ENCODE data around the gene LOX. TPM values are rescaled to one million over a fixed set of nuclear protein-coding genes. Genes with fewer than 3 reads are reported as not detected.

Gene LOX
- total RNA-seq, 1 experiment from 2014 or later = 0.12 TPM

DNA sequence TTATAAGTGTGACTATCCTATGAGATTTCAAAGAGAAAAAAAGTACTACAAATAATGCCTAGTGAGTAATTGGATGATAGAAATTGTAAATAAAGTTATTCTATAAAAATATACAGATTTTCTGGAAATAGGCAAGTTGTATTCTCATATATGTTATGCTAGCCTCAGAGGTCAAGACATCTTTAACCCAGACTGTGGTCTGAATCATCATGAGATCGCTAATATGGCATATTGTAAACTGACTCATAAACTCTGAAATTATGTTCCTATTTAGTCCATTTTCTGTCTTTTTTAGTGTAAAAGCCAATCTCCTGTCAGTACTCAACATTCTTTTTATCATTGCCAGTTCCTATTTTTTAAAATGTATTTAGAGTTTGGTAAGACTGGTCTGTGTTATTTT, 14.2 kb downstream of the LOX start:
- no peak overlapping the region for H3K27ac ChIP-seq (ENCODE audit: low read depth, low read length)
- H3K9me2 ChIP-seq (ENCODE audit: insufficient read depth) = no peaks in the 10 kb centered on the region
- ChIA-PET RAD21 (ENCODE audit: low non-redundant PET in 1 of 2, low total read pairs in 2 of 2, uncharacterized antibody in 2 of 2, unreplicated experiment in 2 of 2) (no interaction called here), POLR2A (no interaction called here), CTCF (no interaction called here)
- no peaks in the 10 kb centered on the region for H3K4me1 ChIP-seq (ENCODE audit: control insufficient read depth in 1 of 2, insufficient read depth in 2 of 2, low read length in 2 of 2)
- BruUV-seq (replicated peaks) = no TSS peak
- no peaks in the 10 kb centered on the region for H3K36me3 ChIP-seq (ENCODE audit: control insufficient read depth in 1 of 2, insufficient read depth in 2 of 2, low read length in 2 of 2)
- no peaks in the 10 kb centered on the region for H3K9me3 ChIP-seq (ENCODE audit: control insufficient read depth in 1 of 2, insufficient read depth in 1 of 2, low read depth in 1 of 2, low read length in 2 of 2)
- no peak overlapping the region for H3K4me3 ChIP-seq (replicated peaks in 1 of 2; ENCODE audit: low read depth in 1 of 2, low read length in 2 of 2)
- H3K79me2 ChIP-seq (ENCODE audit: insufficient read depth, low read length) = no peaks in the 10 kb centered on the region
- no peak overlapping the region for H3K9ac ChIP-seq (ENCODE audit: low read length)
- ATAC-seq (no peak), DNase-seq (ENCODE audit: low read depth, low spot score) (no peak)
- no peak for TF ChIP-seq ZFX (IDR thresholded peaks at IDR 0.05)
- no peak for TF ChIP-seq CBX3 (IDR thresholded peaks at IDR 0.05; ENCODE audit: low read depth)
- TF ChIP-seq, protein P1, sequence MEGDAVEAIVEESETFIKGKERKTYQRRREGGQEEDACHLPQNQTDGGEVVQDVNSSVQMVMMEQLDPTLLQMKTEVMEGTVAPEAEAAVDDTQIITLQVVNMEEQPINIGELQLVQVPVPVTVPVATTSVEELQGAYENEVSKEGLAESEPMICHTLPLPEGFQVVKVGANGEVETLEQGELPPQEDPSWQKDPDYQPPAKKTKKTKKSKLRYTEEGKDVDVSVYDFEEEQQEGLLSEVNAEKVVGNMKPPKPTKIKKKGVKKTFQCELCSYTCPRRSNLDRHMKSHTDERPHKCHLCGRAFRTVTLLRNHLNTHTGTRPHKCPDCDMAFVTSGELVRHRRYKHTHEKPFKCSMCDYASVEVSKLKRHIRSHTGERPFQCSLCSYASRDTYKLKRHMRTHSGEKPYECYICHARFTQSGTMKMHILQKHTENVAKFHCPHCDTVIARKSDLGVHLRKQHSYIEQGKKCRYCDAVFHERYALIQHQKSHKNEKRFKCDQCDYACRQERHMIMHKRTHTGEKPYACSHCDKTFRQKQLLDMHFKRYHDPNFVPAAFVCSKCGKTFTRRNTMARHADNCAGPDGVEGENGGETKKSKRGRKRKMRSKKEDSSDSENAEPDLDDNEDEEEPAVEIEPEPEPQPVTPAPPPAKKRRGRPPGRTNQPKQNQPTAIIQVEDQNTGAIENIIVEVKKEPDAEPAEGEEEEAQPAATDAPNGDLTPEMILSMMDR (IDR thresholded peaks at IDR 0.05 in 2 of 3, conservative IDR thresholded peaks at IDR 0.05 in 1 of 3; ENCODE audit: borderline replicate concordance in 1 of 3, insufficient read depth in 1 of 3, low read depth in 2 of 3, low read length in 2 of 3) = no peak
- TF ChIP-seq TCF7L2 (IDR thresholded peaks at IDR 0.05; ENCODE audit: borderline replicate concordance, extremely low read depth, insufficient read depth, insufficient read length) = no peak
- TF ChIP-seq ELF1 (IDR thresholded peaks at IDR 0.05; ENCODE audit: borderline replicate concordance, low read depth) = no peak
- TF ChIP-seq FOSL1 (IDR thresholded peaks at IDR 0.05; ENCODE audit: low read depth) = no peak
- TF ChIP-seq, protein P2, sequence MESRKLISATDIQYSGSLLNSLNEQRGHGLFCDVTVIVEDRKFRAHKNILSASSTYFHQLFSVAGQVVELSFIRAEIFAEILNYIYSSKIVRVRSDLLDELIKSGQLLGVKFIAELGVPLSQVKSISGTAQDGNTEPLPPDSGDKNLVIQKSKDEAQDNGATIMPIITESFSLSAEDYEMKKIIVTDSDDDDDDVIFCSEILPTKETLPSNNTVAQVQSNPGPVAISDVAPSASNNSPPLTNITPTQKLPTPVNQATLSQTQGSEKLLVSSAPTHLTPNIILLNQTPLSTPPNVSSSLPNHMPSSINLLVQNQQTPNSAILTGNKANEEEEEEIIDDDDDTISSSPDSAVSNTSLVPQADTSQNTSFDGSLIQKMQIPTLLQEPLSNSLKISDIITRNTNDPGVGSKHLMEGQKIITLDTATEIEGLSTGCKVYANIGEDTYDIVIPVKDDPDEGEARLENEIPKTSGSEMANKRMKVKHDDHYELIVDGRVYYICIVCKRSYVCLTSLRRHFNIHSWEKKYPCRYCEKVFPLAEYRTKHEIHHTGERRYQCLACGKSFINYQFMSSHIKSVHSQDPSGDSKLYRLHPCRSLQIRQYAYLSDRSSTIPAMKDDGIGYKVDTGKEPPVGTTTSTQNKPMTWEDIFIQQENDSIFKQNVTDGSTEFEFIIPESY (IDR thresholded peaks at IDR 0.05; ENCODE audit: extremely low read depth, insufficient replicate concordance, low read length) = no peak
- no peak for TF ChIP-seq YY1 (IDR thresholded peaks at IDR 0.05; ENCODE audit: extremely low read depth, insufficient replicate concordance, low read depth, low read length)
- no peak for TF ChIP-seq POLR2AphosphoS5 (IDR thresholded peaks at IDR 0.05; ENCODE audit: low read depth, low read length)
- TF ChIP-seq SP1 (IDR thresholded peaks at IDR 0.05; ENCODE audit: low read depth) = no peak
- TF ChIP-seq RAD21 (IDR thresholded peaks at IDR 0.05; ENCODE audit: low read depth) = no peak
- TF ChIP-seq, protein P3, sequence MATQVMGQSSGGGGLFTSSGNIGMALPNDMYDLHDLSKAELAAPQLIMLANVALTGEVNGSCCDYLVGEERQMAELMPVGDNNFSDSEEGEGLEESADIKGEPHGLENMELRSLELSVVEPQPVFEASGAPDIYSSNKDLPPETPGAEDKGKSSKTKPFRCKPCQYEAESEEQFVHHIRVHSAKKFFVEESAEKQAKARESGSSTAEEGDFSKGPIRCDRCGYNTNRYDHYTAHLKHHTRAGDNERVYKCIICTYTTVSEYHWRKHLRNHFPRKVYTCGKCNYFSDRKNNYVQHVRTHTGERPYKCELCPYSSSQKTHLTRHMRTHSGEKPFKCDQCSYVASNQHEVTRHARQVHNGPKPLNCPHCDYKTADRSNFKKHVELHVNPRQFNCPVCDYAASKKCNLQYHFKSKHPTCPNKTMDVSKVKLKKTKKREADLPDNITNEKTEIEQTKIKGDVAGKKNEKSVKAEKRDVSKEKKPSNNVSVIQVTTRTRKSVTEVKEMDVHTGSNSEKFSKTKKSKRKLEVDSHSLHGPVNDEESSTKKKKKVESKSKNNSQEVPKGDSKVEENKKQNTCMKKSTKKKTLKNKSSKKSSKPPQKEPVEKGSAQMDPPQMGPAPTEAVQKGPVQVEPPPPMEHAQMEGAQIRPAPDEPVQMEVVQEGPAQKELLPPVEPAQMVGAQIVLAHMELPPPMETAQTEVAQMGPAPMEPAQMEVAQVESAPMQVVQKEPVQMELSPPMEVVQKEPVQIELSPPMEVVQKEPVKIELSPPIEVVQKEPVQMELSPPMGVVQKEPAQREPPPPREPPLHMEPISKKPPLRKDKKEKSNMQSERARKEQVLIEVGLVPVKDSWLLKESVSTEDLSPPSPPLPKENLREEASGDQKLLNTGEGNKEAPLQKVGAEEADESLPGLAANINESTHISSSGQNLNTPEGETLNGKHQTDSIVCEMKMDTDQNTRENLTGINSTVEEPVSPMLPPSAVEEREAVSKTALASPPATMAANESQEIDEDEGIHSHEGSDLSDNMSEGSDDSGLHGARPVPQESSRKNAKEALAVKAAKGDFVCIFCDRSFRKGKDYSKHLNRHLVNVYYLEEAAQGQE (IDR thresholded peaks at IDR 0.05; ENCODE audit: low read depth) = no peak
- TF ChIP-seq, protein P4, sequence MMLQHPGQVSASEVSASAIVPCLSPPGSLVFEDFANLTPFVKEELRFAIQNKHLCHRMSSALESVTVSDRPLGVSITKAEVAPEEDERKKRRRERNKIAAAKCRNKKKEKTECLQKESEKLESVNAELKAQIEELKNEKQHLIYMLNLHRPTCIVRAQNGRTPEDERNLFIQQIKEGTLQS (IDR thresholded peaks at IDR 0.05) = no peak
- TF ChIP-seq EZH2phosphoT487 (IDR thresholded peaks at IDR 0.05; ENCODE audit: borderline replicate concordance) = no peak
- TF ChIP-seq EGR1 (IDR thresholded peaks at IDR 0.05; ENCODE audit: low read depth) = no peak
- no peak for TF ChIP-seq POLR2A (IDR thresholded peaks at IDR 0.05; ENCODE audit: borderline replicate concordance, extremely low read depth, insufficient read depth, insufficient read length)
- TF ChIP-seq SIN3A (IDR thresholded peaks at IDR 0.05; ENCODE audit: low read depth) = no peak
- no peak for TF ChIP-seq ZNF274 (IDR thresholded peaks at IDR 0.05; ENCODE audit: low read depth, low read length)
- intact Hi-C loops (cut with micrococcal nuclease) = no loop called here
- no peaks in the 10 kb centered on the region for H4K20me1 ChIP-seq (ENCODE audit: insufficient read depth)
- H2AFZ ChIP-seq (ENCODE audit: low read depth, low read length, poor library complexity, severe bottlenecking) = no peak overlapping the region
- H3K4me2 ChIP-seq (ENCODE audit: low read length) = no peak overlapping the region
- no peaks in the 10 kb centered on the region for H3K27me3 ChIP-seq (ENCODE audit: insufficient read depth, low read length)
